ENCODE data around the gene RNF213.

DNA sequence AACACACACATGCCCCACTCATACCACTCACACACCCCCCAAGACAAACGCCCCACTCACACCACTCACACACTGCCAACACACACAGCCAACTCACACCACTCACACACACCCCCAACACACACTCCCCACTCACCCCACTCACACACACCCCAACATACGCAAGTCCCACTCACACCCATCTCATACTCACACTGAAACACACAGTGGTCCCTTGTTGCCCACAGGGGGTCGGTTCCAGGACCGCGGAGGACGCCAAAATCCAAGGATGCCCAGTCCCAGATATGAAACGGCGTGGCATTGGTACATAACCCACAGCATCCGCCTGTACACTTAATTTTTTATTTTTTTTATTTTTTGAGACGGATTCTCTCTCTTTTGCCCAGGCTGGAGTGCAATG lies 20.9 kb downstream of the RNF213 start:
- TF ChIP-seq, protein P1, sequence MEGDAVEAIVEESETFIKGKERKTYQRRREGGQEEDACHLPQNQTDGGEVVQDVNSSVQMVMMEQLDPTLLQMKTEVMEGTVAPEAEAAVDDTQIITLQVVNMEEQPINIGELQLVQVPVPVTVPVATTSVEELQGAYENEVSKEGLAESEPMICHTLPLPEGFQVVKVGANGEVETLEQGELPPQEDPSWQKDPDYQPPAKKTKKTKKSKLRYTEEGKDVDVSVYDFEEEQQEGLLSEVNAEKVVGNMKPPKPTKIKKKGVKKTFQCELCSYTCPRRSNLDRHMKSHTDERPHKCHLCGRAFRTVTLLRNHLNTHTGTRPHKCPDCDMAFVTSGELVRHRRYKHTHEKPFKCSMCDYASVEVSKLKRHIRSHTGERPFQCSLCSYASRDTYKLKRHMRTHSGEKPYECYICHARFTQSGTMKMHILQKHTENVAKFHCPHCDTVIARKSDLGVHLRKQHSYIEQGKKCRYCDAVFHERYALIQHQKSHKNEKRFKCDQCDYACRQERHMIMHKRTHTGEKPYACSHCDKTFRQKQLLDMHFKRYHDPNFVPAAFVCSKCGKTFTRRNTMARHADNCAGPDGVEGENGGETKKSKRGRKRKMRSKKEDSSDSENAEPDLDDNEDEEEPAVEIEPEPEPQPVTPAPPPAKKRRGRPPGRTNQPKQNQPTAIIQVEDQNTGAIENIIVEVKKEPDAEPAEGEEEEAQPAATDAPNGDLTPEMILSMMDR (IDR thresholded peaks at IDR 0.05; ENCODE audit: insufficient read depth, low read length, poor library complexity, severe bottlenecking) = no peak
- TF ChIP-seq EZH2phosphoT487 (conservative IDR thresholded peaks at IDR 0.05; ENCODE audit: low read length) = no peak

All from SU-DHL-6 (cell line).